HCT116 (cell line): Measurements from ENCODE around the gene MAP2K3. TPM values are rescaled to one million over a fixed set of nuclear protein-coding genes. Genes with fewer than 3 reads are reported as not detected.

Source experiments
- ATAC-seq: fragments of 200-7000 bp; cut with Tn5 transposase; 2 replicates; pipeline ENCODE4 v1.9.1; 2020; ENCODE audit warnings: mild to moderate bottlenecking, moderate library complexity
- BruUV-seq: library from RNA; stranded (reverse); fragments of 400-500 nt; replicated peaks from 2 replicates; lab custom pipeline; 2021; lab: Mats Ljungman, UMichigan
- CTCF ChIA-PET: fragments of 300-600 bp; sonication (Branson Sonifier 250); formaldehyde crosslinking; loops from one replicate; lab custom pipeline; 2021; ENCODE audit warnings: antibody characterized with exemption; lab: Charles Lee
- POLR2A ChIA-PET: fragments of 300-600, 350-600 bp; sonication (Branson Sonifier 250); formaldehyde crosslinking; loops from one replicate; lab custom pipeline; 2021; ENCODE audit warnings: antibody characterized with exemption; lab: Charles Lee
- RAD21 ChIA-PET, 2 experiments: fragments of 300-600 bp; sonication (Branson Sonifier 250); formaldehyde crosslinking; loops; one replicate each; lab custom pipeline; 2023; ENCODE audit warnings: low total read pairs in 2 of 2; ENCODE audit not compliant: uncharacterized antibody in 2 of 2, unreplicated experiment in 2 of 2, low non-redundant PET in 1 of 2; lab: Charles Lee
- DNase-seq: peaks from one replicate; pipeline ENCODE4 v3.0.0-alpha.2; 2010; ENCODE audit warnings: low read depth, low spot score
- H2AFZ ChIP-seq: fragments of 200-600 bp; shearing (Covaris generic), sonication (generic); 2 replicates; pipeline ENCODE4 v1.6.1; 2017; ENCODE audit warnings: low read depth, mixed run types, mixed read lengths, antibody characterized with exemption, low read length; ENCODE audit not compliant: poor library complexity, severe bottlenecking
- H3K27ac ChIP-seq: 2 replicates; pipeline ENCODE4 v1.5.1; 2012; ENCODE audit warnings: low read depth, low read length
- H3K27me3 ChIP-seq: fragments of 200-600 bp; sonication (generic); 2 replicates; pipeline ENCODE4 v1.6.1; 2016; ENCODE audit warnings: mixed run types, low read length, mixed read lengths; ENCODE audit not compliant: insufficient read depth
- H3K36me3 ChIP-seq, 2 experiments: fragments of 200-500 bp in 1 of 2; fragments of 200-600 bp in 1 of 2; sonication (Bioruptor generic) in 1 of 2; sonication (generic) in 1 of 2; 2 replicates each; pipeline versions ENCODE4 v1.5.1 to v1.6.1; 2014 to 2016; ENCODE audit warnings: low read length in 2 of 2, inconsistent platforms in 1 of 2, mixed read lengths in 1 of 2, mixed run types in 1 of 2; ENCODE audit not compliant: insufficient read depth in 2 of 2, control insufficient read depth in 1 of 2
- H3K4me1 ChIP-seq, 2 experiments: fragments of 200-600 bp in 1 of 2; sonication (generic) in 1 of 2; 2 replicates each; pipeline versions ENCODE4 v1.5.1 to v1.6.1; 2012 to 2017; ENCODE audit warnings: low read length in 2 of 2, inconsistent platforms in 1 of 2, mild to moderate bottlenecking in 1 of 2, mixed read lengths in 1 of 2, mixed run types in 1 of 2, moderate library complexity in 1 of 2; ENCODE audit not compliant: insufficient read depth in 2 of 2, control insufficient read depth in 1 of 2
- H3K4me2 ChIP-seq: fragments of 200-600 bp; sonication (generic); 2 replicates; pipeline ENCODE4 v1.6.1; 2017; ENCODE audit warnings: mixed run types, low read length, mixed read lengths
- H3K4me3 ChIP-seq, 2 experiments: fragments of 200-600 bp in 1 of 2; sonication (generic) in 1 of 2; replicated peaks in 1 of 2; 2 replicates each; pipeline ENCODE4 v1.5.1; 2011 to 2016; ENCODE audit warnings: low read length in 2 of 2, control low read depth in 1 of 2, low read depth in 1 of 2, mild to moderate bottlenecking in 1 of 2, mixed read lengths in 1 of 2, mixed run types in 1 of 2
- H3K79me2 ChIP-seq: fragments of 200-600 bp; sonication (generic); 2 replicates; pipeline ENCODE4 v1.6.1; 2017; ENCODE audit warnings: mild to moderate bottlenecking, mixed run types, low read length, moderate library complexity, mixed read lengths; ENCODE audit not compliant: insufficient read depth
- H3K9ac ChIP-seq: fragments of 200-600 bp; sonication (generic); 2 replicates; pipeline ENCODE4 v1.6.1; 2016; ENCODE audit warnings: low read length, mixed read lengths
- H3K9me2 ChIP-seq: fragments of 200-600 bp; sonication (generic), shearing (Covaris generic); 2 replicates; pipeline ENCODE4 v1.6.1; 2017; ENCODE audit warnings: mixed run types, mild to moderate bottlenecking, moderate library complexity; ENCODE audit not compliant: insufficient read depth
- H3K9me3 ChIP-seq, 2 experiments: fragments of 200-500 bp in 1 of 2; fragments of 200-600 bp in 1 of 2; sonication (Bioruptor generic) in 1 of 2; sonication (generic) in 1 of 2; 2 replicates each; pipeline ENCODE4 v1.6.1; 2014 to 2017; ENCODE audit warnings: low read length in 2 of 2, mixed read lengths in 2 of 2, inconsistent platforms in 1 of 2, low read depth in 1 of 2, mild to moderate bottlenecking in 1 of 2, mixed run types in 1 of 2, moderate library complexity in 1 of 2; ENCODE audit not compliant: control insufficient read depth in 1 of 2, insufficient read depth in 1 of 2
- H4K20me1 ChIP-seq: fragments of 200-600 bp; sonication (generic), shearing (Covaris generic); 2 replicates; pipeline ENCODE4 v1.6.1; 2017; ENCODE audit warnings: mixed run types, mild to moderate bottlenecking, moderate library complexity; ENCODE audit not compliant: insufficient read depth
- ATF3 ChIP-seq: IDR thresholded peaks from 2 replicates; pipeline ENCODE4 v1.6.1; 2012
- EZH2phosphoT487 ChIP-seq: fragments of 200-600 bp; IDR thresholded peaks from 2 replicates; pipeline ENCODE4 v1.6.1; 2018; ENCODE audit warnings: antibody characterized with exemption, borderline replicate concordance
- JUND ChIP-seq: IDR thresholded peaks from 2 replicates; pipeline ENCODE4 v1.6.1; 2012
- RAD21 ChIP-seq: IDR thresholded peaks from 2 replicates; pipeline ENCODE4 v1.6.1; 2012; ENCODE audit warnings: low read depth, mild to moderate bottlenecking
- REST ChIP-seq: IDR thresholded peaks from 2 replicates; pipeline ENCODE4 v1.6.1; 2012; ENCODE audit warnings: low read depth
- SRF ChIP-seq: IDR thresholded peaks from 2 replicates; pipeline ENCODE4 v1.6.1; 2012; ENCODE audit warnings: low read depth
- intact Hi-C: fragments of 100-400 bp; cut with micrococcal nuclease; formaldehyde crosslinking; loops from 2 replicates; pipeline ENCODE4 v1.10.0; 2022
- total RNA-seq: library from RNA; stranded (reverse); gene quantifications from one replicate; pipeline ENCODE4 v1.2.1, GENCODE V29; 2021; ENCODE audit not compliant: unreplicated experiment

Gene MAP2K3
- total RNA-seq, 1 experiment from 2014 or later = 96.7 TPM

- H3K4me2 ChIP-seq = peak overlapping the region; percentile 70
- POLR2A ChIA-PET = no interaction called here
- RAD21 ChIA-PET = no interaction called here
- H3K4me3 ChIP-seq = peak overlapping the region; percentile 44 to 51
- H3K4me1 ChIP-seq = peaks cover 21 to 38% of the 10 kb centered on the region in 2 experiments
- H3K9me2 ChIP-seq = no peaks in the 10 kb centered on the region
- BruUV-seq = no TSS peak
- ATAC-seq (peak; percentile 23), DNase-seq (no peak)
- no peaks in the 10 kb centered on the region for H3K27me3 ChIP-seq
- no peaks in the 10 kb centered on the region for H4K20me1 ChIP-seq
- intact Hi-C loops = no loop called here
- TF ChIP-seq SRF (no peak), JUND (no peak), EZH2phosphoT487 (no peak), ATF3 (no peak), RAD21 (no peak), REST (no peak)
- no peaks in the 10 kb centered on the region for H3K79me2 ChIP-seq
- H2AFZ ChIP-seq = peak overlapping the region; percentile 63
- H3K9ac ChIP-seq = peak overlapping the region; percentile 25
- CTCF ChIA-PET = interaction anchor here (0.6 kb wide), 1 partner anchor 14 kb away, joined by 4 read pairs; no protein-coding TSS in a partner anchor
- H3K36me3 ChIP-seq = no peaks in the 10 kb centered on the region
- H3K9me3 ChIP-seq = no peaks in the 10 kb centered on the region
- H3K27ac ChIP-seq = no peak overlapping the region; the same call in 1 of the 2 replicates
These were observed 30.7 kb upstream of the MAP2K3 start for GRCh38 chr17:21253646-21254441.
